HG03045 (cell line): Measurements from ENCODE around the gene TBK1.
A peak's percentile ranks its signal among the peaks of the same experiment; 100 is the strongest.

Source experiments
- ATAC-seq: cut with Tn5 transposase; IDR thresholded peaks from one replicate; pipeline ENCODE4 v1.9.1; 2021; ENCODE audit warnings: mild to moderate bottlenecking, moderate library complexity; ENCODE audit not compliant: unreplicated experiment

Gene TBK1

DNA sequence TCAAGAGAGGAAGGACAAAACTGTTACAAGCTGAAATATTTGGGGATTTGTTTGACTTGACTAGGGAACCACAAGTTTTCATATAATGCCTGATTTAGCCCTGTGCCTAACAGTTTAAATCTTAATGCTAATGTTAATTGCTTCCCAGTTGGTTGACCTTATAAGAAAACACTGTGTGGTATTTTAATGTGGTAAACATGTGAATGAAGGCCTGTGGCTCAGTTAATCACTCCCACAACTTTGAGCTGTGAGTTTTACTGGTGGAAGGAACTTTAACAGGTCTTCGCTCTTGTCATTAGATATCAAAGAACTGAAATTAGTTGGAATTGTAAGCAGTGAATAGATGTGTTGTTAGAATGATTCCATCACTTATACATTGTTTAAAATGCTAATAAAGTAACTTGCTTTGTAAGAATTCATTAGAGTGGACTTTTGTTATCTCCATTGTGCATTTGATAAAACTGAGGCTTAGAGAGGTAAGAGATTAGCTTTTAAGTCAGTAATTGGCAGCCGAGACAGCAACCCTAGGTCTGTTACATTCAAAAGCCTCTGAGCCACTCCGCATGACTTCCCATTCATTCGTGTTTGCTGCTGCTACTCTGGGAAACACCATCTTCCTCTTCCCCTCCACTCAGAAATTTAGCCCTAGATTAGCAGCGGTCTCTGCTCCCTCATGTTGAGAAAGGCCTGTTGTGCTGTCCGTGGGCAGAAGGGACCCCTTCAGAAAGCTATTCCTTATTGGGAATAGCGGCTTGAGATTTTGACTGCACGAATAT is 1.0 kb upstream of the TBK1 start:
- ATAC-seq = no peak

- ATAC-seq = peak; percentile 7
Measured at GRCh38 chr12:64452559-64453329, 824 bp downstream of the TBK1 start.

- ATAC-seq = no peak
Measured at GRCh38 chr12:64455506-64455905, 3.6 kb downstream of the TBK1 start.

DNA sequence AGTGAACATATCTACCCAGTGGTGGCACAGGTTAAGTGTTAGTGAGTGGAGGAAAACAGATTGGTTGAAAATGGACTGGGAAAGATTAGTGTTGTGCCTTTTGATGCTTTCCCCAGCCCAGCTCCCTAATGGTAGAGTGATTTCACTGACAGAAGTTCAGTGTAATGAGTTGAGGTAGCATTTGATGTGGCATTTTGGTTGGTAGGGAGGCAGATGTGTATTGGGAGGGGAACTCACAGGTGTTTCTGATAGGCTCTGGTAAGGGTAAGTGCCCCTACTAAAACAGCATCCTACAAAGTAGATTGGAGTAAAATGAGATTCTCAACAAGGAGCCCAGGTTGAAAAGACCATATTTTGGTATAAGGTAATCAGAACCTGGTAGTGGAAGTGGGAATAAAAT is 4.2 kb downstream of the TBK1 start:
- no peak for ATAC-seq

GRCh38 chr12:64457032-64457431 is 5.1 kb downstream of the TBK1 start:
- ATAC-seq = no peak

GRCh38 chr12:64457466-64457865 is 5.5 kb downstream of the TBK1 start:
- ATAC-seq = no peak

- no peak for ATAC-seq
Measured at GRCh38 chr12:64457923-64458322, 6.0 kb downstream of the TBK1 start.

DNA sequence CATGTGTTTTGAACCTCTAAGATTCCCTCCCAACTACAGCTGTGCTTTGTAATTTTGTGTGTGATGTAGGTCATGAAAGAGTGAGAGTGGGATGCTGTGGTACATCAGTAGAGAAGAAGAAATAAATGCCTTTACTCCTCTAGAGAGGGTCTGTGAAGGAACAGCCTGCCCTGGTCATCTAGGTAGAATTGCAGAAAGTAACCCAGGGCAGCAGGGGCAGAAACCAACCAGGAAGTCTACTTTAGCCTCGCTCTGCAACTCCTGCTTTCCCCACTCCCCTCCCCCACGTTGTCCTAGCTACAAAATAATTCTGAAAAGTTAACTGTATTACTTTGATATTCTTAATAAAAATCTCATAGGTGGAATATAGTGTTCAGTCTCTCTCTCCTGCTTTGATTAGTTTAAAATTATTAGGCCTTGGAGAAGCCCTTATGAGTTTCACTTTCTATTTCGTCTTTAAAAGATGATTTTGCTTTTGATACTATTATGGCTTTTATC is 7.5 kb downstream of the TBK1 start:
- no peak for ATAC-seq

DNA sequence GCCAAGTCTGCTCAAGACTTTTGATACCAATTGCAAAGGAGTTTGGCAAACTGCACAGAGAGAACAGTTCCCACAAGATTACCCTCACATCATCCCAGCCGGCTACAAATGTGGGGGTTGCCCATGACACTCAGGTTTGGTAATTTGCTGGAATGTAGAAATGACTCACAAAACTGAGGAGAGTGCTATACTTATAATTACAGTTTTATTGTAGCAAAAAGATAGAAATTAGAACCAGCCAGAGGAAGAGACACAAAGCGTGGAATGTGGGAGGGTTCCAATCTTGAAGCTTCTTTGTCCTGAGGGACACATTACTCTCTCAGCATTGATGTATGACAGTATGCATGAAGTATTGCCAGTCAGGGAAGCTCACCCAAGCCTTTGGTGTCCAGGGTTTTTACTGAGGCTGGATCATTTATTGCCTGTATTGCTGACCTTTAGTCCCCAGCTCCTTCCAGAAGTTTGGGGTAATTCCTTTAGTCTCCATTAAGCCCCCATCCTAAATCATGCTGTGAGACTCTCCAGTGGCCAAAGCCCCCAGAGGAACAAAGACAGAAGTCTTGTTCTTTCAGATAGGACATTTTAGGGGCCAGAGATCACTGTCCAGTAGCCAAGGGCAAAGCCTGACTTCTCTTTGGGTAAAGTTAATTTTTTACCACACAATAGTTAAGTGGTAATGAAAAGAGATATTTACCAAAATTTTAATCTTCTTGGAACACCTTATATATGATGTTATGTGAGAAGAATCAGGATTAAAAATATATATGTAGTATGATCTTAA is 9.9 kb downstream of the TBK1 start:
- ATAC-seq = no peak

DNA sequence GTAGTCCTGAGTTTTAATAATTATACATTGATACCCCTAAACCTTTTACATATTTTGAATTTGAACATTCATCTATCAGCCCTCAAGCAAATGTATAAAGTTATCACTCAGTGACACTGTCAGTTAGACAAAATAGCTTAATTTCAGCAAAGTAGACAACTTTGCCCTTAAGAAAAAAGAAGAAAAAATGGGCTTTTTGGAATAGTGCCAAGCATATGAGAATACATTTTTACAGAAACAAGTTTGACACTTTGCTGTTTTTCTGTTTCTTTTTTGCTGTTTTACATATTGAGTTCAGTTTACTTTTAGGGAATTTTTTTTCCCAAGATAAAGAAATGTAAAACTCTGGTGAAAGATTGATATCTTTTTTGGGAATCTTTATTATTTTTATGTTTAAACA is 14.3 kb downstream of the TBK1 start:
- ATAC-seq = no peak

DNA sequence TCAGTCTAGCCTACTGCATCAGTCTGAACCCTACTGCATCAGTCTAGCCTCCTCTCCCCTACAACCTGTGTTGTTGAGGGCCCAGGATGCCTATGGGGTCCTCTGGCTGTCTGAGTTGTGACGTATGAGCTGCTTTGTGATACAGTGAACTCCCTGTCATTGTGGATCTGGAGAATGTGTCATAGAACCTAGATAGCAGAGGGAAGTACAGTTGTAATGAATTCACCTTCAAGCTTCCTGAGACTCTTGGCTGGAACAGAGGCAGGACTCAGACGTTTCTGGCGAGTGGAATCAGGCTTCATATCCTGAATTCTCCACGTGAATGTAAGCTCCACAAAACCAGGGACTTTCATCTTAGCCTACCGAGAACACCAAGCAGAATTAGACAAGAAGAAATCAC is 17.0 kb downstream of the TBK1 start:
- no peak for ATAC-seq

DNA sequence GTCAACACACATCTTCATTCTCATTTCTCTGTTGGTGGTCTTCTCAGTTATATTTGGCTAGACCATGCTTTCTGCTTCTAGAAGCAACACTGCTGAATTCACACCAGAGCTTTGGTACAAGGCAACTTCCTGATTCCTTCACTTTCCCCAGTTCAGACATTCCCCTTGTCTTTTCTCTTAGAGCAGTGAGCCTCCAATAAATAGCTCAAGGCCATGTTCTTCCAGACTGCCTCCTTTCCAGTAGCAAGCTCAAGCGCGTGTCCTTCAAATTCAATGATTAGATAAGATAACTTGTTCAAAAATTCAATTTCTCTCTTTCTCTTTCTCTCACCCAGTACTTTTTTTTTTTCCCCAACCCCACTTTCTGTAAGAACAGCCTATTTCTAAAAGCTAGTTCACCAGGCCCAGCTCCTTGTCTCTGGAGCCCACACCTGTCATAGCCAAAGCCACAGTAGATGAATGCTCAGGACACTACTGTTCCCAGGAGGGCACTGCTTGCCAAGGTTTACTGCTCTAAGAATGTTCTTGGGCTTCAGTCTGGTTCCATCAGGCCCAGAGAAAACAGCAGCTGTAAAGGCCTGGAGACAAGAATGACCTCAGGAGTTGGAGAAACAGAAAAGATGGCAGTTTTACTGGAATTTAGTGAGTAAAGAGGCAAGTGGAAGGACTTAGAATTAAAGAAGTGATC is 17.7 kb downstream of the TBK1 start:
- ATAC-seq = no peak

DNA sequence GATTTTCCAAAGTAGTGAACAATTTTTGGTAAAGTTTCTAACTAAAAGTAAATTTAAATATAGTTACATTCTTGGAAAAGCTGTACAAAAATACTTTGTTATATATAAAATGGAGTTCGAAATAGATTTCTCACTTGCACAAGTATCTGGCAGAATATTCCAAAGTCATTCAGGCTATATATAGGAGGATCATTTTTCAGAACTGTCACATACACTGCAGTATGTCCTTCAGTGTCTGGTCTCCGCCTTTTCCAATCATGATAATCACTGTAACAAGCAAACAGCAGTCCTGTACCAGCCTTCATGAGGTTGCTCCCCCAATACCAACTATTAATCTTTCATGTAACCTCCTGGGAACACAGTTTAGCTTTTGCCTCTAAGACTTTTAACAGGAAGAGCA is 18.6 kb downstream of the TBK1 start:
- no peak for ATAC-seq

- ATAC-seq = no peak
Measured at GRCh38 chr12:64473176-64473575, 21.3 kb downstream of the TBK1 start.

DNA sequence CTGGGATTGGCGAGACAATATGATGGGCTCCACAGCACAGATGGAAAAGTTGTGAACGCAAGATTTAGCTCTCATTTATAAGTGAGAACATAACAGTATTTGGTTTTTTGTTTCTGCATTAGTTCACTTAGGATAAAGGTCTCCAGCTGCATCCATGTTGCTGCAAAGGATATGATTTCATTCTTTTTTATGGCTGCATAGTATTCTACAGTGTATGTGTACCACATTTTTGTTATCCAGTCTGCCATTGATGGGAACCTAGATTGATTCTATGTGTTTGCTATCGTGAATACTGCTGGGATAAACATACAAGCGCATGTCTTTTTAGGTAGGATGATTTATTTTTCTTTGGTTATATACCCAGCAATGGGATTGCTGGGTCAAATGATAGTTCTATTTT is 23.6 kb downstream of the TBK1 start:
- ATAC-seq = no peak

DNA sequence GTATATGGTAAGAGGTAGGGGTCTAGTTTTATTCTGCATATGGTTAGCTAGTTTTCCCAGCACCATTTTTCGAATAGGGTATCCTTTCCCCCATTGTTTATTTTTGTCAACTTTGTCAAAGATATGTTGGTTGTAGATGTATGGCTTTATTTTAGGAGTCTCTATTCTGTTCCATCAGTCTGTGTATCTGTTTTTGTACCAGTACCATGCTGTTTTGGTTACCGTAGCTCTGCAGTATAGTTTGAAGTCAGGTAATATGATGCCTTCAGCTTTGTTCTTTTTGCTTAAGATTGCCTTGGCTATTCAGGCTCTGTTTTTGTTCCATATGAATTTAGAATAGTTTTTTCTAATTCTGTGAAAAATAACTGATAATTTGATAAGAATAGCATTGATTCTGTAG is 24.9 kb downstream of the TBK1 start:
- ATAC-seq = no peak

DNA sequence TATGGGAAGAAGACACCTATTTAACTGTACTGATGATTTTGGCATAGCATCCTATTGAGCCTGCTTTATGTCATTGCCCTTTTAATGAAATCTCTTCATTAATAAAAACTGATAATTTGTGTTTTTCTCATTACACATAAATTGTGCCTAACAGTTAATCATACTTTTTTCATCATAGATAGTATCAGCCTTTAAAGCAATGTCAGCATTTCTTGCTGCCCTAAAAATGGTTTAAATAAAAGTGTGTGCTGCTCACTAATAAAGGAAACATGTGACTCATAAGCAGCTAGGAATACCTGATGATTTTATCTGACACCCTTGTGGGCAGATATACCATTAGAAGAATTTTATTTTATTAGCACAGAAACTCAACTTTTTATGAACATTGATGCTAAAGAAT is 26.7 kb downstream of the TBK1 start:
- no peak for ATAC-seq

DNA sequence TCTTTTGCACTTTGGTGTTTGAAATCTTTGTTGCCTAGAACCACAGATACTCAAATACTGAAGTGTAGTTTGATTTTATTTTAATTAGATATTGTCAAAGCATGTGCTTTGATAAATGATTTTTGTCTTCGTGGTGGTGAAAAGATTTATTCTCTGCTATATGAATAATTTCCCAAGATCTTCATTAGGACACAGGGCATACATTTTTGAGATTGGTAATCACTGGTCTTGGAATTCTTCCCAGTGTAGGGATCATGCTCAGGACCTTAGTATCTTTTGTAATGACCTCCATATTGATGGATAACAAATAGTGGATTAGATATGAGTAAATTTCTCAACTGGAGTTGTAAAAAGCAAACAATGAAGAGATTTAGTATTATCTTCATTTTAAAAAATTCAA is 28.2 kb downstream of the TBK1 start:
- no peak for ATAC-seq

- no peak for ATAC-seq
Measured at GRCh38 chr12:64486657-64487056, 34.7 kb downstream of the TBK1 start.

DNA sequence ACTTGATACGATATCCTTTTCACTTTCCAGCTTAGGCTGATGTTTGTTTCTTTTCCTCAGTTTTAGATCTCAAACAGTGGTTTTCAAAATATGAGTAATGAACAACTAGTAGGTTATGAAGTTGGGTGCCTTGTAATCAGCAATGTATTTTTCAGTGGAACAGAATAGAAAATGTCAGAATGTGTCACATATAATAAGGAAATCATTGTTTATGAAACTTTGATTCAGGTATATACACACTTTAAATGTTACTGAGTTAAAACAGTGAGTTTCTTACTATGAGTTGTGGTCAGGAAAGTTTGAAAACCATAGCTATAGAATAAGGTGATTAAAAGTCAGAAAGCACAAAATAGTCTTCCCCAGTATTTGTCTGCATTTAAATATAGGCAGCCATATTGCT is 39.8 kb downstream of the TBK1 start:
- no peak for ATAC-seq

- ATAC-seq = no peak
Measured at GRCh38 chr12:64493513-64493912, 41.6 kb downstream of the TBK1 start.
